GM12878 (cell line): ENCODE data around the gene LAMA5. TPM values are rescaled to one million over a fixed set of nuclear protein-coding genes. Genes with fewer than 3 reads are reported as not detected.

ENCODE experiments used
- ATAC-seq: fragments of 200-7000 bp; cut with Tn5 transposase; 3 replicates; pipeline ENCODE4 v1.9.1; 2020; ENCODE audit warnings: mild to moderate bottlenecking, moderate library complexity
- BruUV-seq: library from RNA; stranded (reverse); fragments of 400-500 nt; replicated peaks from 2 replicates; lab custom pipeline; 2021; lab: Mats Ljungman, UMichigan
- CTCF ChIA-PET: fragments of 300-600 bp; sonication (Branson Sonifier 250); formaldehyde crosslinking; extraction: SDS; loops from one replicate; lab custom pipeline; 2021; ENCODE audit warnings: inconsistent platforms; lab: Yijun Ruan, JAX
- POLR2A ChIA-PET: fragments of 350-600 bp; formaldehyde crosslinking; extraction: SDS; loops from one replicate; lab custom pipeline; 2021; ENCODE audit warnings: inconsistent platforms; lab: Charles Lee
- RAD21 ChIA-PET: fragments of 300-600 bp; sonication (Branson Sonifier 250); formaldehyde crosslinking; loops from one replicate; lab custom pipeline; 2023; ENCODE audit warnings: antibody characterized with exemption; ENCODE audit not compliant: unreplicated experiment; lab: Charles Lee
- SMC1A ChIA-PET: fragments of 300-600 bp; sonication (Branson Sonifier 250); formaldehyde crosslinking; loops from one replicate; lab custom pipeline; 2023; ENCODE audit not compliant: unreplicated experiment, uncharacterized antibody; lab: Charles Lee
- DNase-seq: peaks from one replicate; pipeline ENCODE4 v3.0.0-alpha.2; 2011; ENCODE audit warnings: low read depth, low spot score
- FAIRE-seq: peaks from 3 replicates; lab custom pipeline; 2011; peaks lifted over from hg19 to GRCh38; lab: Jason Lieb, UNC
- H2AFZ ChIP-seq: 2 replicates; pipeline ENCODE4 v1.6.0; 2011; ENCODE audit warnings: low read depth, low read length, control low read depth; ENCODE audit not compliant: control insufficient read depth
- H3K27ac ChIP-seq: 2 replicates; pipeline ENCODE4 v1.5.1; 2011; ENCODE audit warnings: control low read depth; ENCODE audit not compliant: control insufficient read depth, insufficient read depth
- H3K27me3 ChIP-seq, 2 experiments: replicated peaks in 1 of 2; 2 replicates each; pipeline versions ENCODE4 v1.6.0 to v1.6.1; 2011; ENCODE audit warnings: low read length in 1 of 2; ENCODE audit not compliant: control insufficient read depth in 2 of 2, insufficient read depth in 2 of 2
- H3K36me3 ChIP-seq, 2 experiments: 2 replicates each; pipeline ENCODE4 v1.5.1; 2011; ENCODE audit warnings: low read length in 1 of 2; ENCODE audit not compliant: control insufficient read depth in 2 of 2, insufficient read depth in 2 of 2
- H3K4me1 ChIP-seq: 2 replicates; pipeline ENCODE4 v1.6.1; 2011; ENCODE audit warnings: mild to moderate bottlenecking, low read length, moderate library complexity, mixed read lengths; ENCODE audit not compliant: control insufficient read depth, insufficient read depth
- H3K4me2 ChIP-seq: 2 replicates; pipeline ENCODE4 v1.6.0; 2011; ENCODE audit warnings: control low read depth; ENCODE audit not compliant: control insufficient read depth, insufficient read depth
- H3K4me3 ChIP-seq: fragments of 200-600 bp; sonication (generic); 2 replicates; pipeline ENCODE4 v1.5.1; 2016
- H3K79me2 ChIP-seq: 2 replicates; pipeline ENCODE4 v1.6.0; 2011; ENCODE audit warnings: low read length; ENCODE audit not compliant: control insufficient read depth, insufficient read depth
- H3K9ac ChIP-seq: 2 replicates; pipeline ENCODE4 v1.8.0; 2011; ENCODE audit warnings: low read length, control low read depth, mixed read lengths; ENCODE audit not compliant: control insufficient read depth, insufficient read depth
- H3K9me3 ChIP-seq: replicated peaks from 3 replicates; pipeline ENCODE4 v1.5.1; 2011; ENCODE audit warnings: mild to moderate bottlenecking, low read length; ENCODE audit not compliant: control insufficient read depth, insufficient read depth
- H4K20me1 ChIP-seq: 2 replicates; pipeline ENCODE4 v1.6.0; 2011; ENCODE audit not compliant: control insufficient read depth, insufficient read depth
- ATF2 ChIP-seq: IDR thresholded peaks from 2 replicates; pipeline ENCODE4 v1.6.1; 2012; ENCODE audit warnings: low read length, inconsistent platforms
- BACH1 ChIP-seq: fragments of 450-650 bp; IDR thresholded peaks from 2 replicates; pipeline ENCODE4 v1.6.1; 2017; ENCODE audit warnings: mild to moderate bottlenecking, borderline replicate concordance
- BHLHE40 ChIP-seq, 2 experiments: fragments of 450-650 bp in 1 of 2; IDR thresholded peaks; 2 replicates each; pipeline ENCODE4 v1.6.1; 2011 to 2017; ENCODE audit warnings: low read depth in 2 of 2, borderline replicate concordance in 1 of 2, improper control_type of control experiment in 1 of 2, low read length in 1 of 2, mild to moderate bottlenecking in 1 of 2
- CEBPB ChIP-seq, 2 experiments: fragments of 150-350 bp in 1 of 2; IDR thresholded peaks; 2 replicates each; pipeline ENCODE4 v1.6.1; 2012 to 2014; ENCODE audit warnings: low read depth in 2 of 2, low read length in 2 of 2, borderline replicate concordance in 1 of 2, inconsistent platforms in 1 of 2
- E2F8 ChIP-seq: fragments of 450-650 bp; IDR thresholded peaks from 2 replicates; pipeline ENCODE4 v1.6.1; 2018; ENCODE audit warnings: mild to moderate bottlenecking, low read depth, moderate library complexity; ENCODE audit not compliant: partially characterized antibody
- E4F1 ChIP-seq: fragments of 450-650 bp; IDR thresholded peaks from 2 replicates; pipeline ENCODE4 v1.6.1; 2018; ENCODE audit warnings: borderline replicate concordance, mild to moderate bottlenecking; ENCODE audit not compliant: partially characterized antibody
- IKZF2 ChIP-seq, 2 experiments: fragments of 450-650 bp; IDR thresholded peaks; 2 replicates each; pipeline ENCODE4 v1.6.1; 2017; ENCODE audit warnings: mild to moderate bottlenecking in 2 of 2, moderate library complexity in 2 of 2
- IRF5 ChIP-seq: fragments of 450-650 bp; IDR thresholded peaks from 2 replicates; pipeline ENCODE4 v1.6.1; 2017; ENCODE audit warnings: borderline replicate concordance
- PAX8 ChIP-seq: fragments of 450-650 bp; IDR thresholded peaks from 2 replicates; pipeline ENCODE4 v1.6.1; 2017; ENCODE audit warnings: mild to moderate bottlenecking, moderate library complexity
- PML ChIP-seq: IDR thresholded peaks from 2 replicates; pipeline ENCODE4 v1.6.1; 2012; ENCODE audit warnings: low read length, inconsistent platforms
- RB1 ChIP-seq: fragments of 450-650 bp; formaldehyde crosslinking; IDR thresholded peaks from 2 replicates; pipeline ENCODE4 v1.6.1; 2017; ENCODE audit warnings: mild to moderate bottlenecking, borderline replicate concordance
- RBBP5 ChIP-seq: fragments of 200-600 bp; sonication (generic); conservative IDR thresholded peaks from 2 replicates; pipeline ENCODE4 v1.6.1; 2016
- SIN3A ChIP-seq: IDR thresholded peaks from 2 replicates; pipeline ENCODE4 v1.6.1; 2012; ENCODE audit warnings: low read depth, low read length, improper control_type of control experiment
- WGBS: methylation state at CpG from one replicate; pipeline ENCODE4 v1.1.6; 2016; ENCODE audit warnings: low lambda C conversion rate; ENCODE audit not compliant: insufficient replicate concordance, insufficient coverage; ENCODE audit errors: missing lambda C conversion rate; 5-methylcytosine and 5-hydroxymethylcytosine counted together
- in situ Hi-C: fragments of 300-500 bp; cut with MboI; formaldehyde crosslinking; loops from 9 replicates; pipeline ENCODE4 v1.14.3; 2018; ENCODE audit warnings: mixed read lengths
- intact Hi-C: fragments of 100-400 bp; cut with micrococcal nuclease; formaldehyde crosslinking; loops from one replicate; pipeline ENCODE4 v1.14.2; 2022; ENCODE audit not compliant: unreplicated experiment
- polyA plus RNA-seq, 11 experiments: library from polyadenylated mRNA; depleted of rRNA in 4 of 11; unstranded in 6 of 11; stranded (reverse) in 5 of 11; fragments of >200 nt; fragmentation: Nextera tagmentation in 4 of 11; fragmentation: Illumina TruSeq in 1 of 11; extraction: Ambion mirVana in 4 of 11; extraction: Trizol in 1 of 11; gene quantifications; 1 replicate in 1 of 11; 2 replicates in 10 of 11; pipeline versions ENCODE4 v1.2.1 to v1.2.3, GENCODE V29; 2011 to 2016; ENCODE audit warnings: inconsistent platforms in 2 of 11, missing spikeins in 2 of 11, low read depth in 1 of 11
- total RNA-seq, 4 experiments: library from RNA; depleted of rRNA in 3 of 4; stranded (reverse); fragments of >200 nt in 3 of 4; fragmentation: Illumina TruSeq in 1 of 4; extraction: Trizol in 1 of 4; gene quantifications; 2 replicates each; pipeline versions ENCODE4 v1.2.1 to v1.2.3, GENCODE V29; 2013 to 2021

The LAMA5 gene
- total and polyA plus RNA-seq, 10 of the 15 experiments (the other 5 are each of a cell fraction or from before 2014, with no cell fraction given), result 0.09 to 3.1 (median 1.6) TPM; not detected in 3

GRCh38 chr20:62319346-62319909 lies 47.7 kb downstream of the LAMA5 start:
- Histone ChIP-seq H4K20me1 (no peaks in the 10 kb centered on the region), H3K27ac (no peak overlapping the region), H3K4me3 (no peak overlapping the region), H3K27me3 (no peaks in the 10 kb centered on the region), H3K9ac (no peak overlapping the region), H3K9me3 (no peaks in the 10 kb centered on the region; the same call in 2 of the 3 replicates), H3K36me3 (no peaks in the 10 kb centered on the region; a peak in 1 of 4 replicates), H3K4me1 (no peaks in the 10 kb centered on the region), H3K79me2 (no peaks in the 10 kb centered on the region), H3K4me2 (no peak overlapping the region), H2AFZ (no peak overlapping the region)
- ChIA-PET POLR2A (no interaction called here), SMC1A (no interaction called here), CTCF (no interaction called here), RAD21 (no interaction called here)
- FAIRE-seq (no peak), DNase-seq (no peak), ATAC-seq (no peak)
- in situ Hi-C loops (no loop called here), intact Hi-C loops (no loop called here)
- BruUV-seq, result no TSS peak
- WGBS, result 87% methylated on average over 26 of the region's 29 CpGs
- no peak for TF ChIP-seq IKZF2 (IDR thresholded peaks at IDR 0.05)
- no peak for TF ChIP-seq E2F8
- TF ChIP-seq PML, result no peak
- no peak for TF ChIP-seq SIN3A
- TF ChIP-seq BHLHE40 (IDR thresholded peaks at IDR 0.05; ENCODE audit: borderline replicate concordance in 1 of 2, low read depth in 2 of 2, low read length in 1 of 2), result no peak
- no peak for TF ChIP-seq RBBP5
- TF ChIP-seq RB1, result no peak
- no peak for TF ChIP-seq BACH1
- no peak for TF ChIP-seq ATF2
- no peak for TF ChIP-seq E4F1
- TF ChIP-seq PAX8, result no peak
- no peak for TF ChIP-seq CEBPB (IDR thresholded peaks at IDR 0.05; ENCODE audit: borderline replicate concordance in 1 of 2, low read depth in 2 of 2, low read length in 2 of 2)
- TF ChIP-seq IRF5, result no peak
